A549 treated with Hydrocortisone at 1 μM for 4 hours (cell line): Measurements from ENCODE around the gene MAN2C1. TPM values are rescaled to one million over a fixed set of nuclear protein-coding genes. Genes with fewer than 3 reads are reported as not detected.

Source experiments
- total RNA-seq: library from RNA; stranded (reverse); fragments of 200-300 nt; extraction: Qiagen RNA extraction; gene quantifications from 5 replicates; pipeline ENCODE4 v1.2.3, GENCODE V29; 2022

Gene MAN2C1
- total RNA-seq, result 63.1 to 80.3 TPM (median 75.3 TPM) in 5 replicates

DNA sequence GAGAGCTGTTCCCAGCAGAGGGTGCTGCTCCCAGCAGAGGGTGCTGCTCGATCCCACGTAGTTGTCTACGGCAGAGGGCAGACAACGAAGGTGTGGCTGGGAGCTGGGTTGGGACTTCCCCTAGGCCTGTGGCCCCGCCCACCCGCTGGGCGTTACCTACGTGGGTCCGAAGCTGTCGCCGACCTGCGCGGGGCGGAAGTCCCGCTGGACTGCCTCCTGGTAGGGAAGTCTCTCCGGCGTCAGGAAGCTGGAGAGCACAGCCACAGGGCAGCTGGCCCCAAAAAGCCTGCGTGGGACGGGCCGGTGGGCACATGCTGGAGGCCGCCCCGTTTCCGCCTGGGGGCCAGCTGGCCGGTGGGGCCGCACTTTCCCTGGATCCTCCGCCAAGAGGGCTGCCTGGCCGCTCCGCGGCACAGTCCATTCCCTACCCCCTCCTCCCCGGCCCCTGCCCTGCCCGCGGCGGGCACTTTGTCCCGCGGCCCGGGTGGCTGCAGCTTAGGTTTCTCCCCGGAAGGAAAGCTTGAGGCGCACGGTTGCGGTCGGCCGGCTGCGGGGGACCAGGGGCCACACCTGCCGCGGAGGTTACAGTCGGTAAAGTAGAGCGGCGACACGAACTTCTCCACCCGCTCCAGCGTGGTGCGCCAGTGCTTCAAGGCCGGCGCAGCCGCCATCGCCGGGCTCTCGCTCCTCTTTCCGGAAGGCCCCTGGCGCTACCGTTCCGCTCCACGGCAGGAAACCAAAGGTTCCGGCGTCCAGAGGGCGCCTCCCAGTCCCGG lies at the start of gene MAN2C1:
MAN2C1 (minus strand) TSS at position 695 of the 776 bp plus-strand sequence; CDS start at position 671, 24 bp downstream.

DNA sequence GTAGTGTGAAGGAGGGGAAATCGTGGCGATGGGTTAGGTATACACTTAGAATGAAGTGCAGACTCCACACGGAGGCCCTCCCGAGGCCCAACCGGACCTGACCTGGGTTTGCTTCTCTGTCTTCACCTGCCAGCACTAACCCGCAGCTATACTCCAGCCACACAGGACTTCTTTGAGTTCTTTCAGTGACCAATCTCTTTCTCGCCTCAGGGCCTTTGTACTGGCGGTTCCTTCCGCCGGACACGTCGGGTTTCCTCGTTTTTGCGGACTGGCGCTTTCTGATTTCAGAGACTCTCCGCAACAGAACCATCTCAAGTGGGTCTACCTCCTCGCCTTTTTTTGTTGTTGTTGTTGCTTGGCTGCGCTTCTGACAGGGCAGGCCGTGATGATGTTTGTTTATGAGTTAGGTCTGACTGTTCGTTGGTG lies 21.6 kb downstream of the MAN2C1 start, which contains the start of gene NEIL1:
NEIL1 (plus strand) TSS at position 244 of the 426 bp plus-strand sequence. CDS start 1,867 bp downstream, outside the sequence.

DNA sequence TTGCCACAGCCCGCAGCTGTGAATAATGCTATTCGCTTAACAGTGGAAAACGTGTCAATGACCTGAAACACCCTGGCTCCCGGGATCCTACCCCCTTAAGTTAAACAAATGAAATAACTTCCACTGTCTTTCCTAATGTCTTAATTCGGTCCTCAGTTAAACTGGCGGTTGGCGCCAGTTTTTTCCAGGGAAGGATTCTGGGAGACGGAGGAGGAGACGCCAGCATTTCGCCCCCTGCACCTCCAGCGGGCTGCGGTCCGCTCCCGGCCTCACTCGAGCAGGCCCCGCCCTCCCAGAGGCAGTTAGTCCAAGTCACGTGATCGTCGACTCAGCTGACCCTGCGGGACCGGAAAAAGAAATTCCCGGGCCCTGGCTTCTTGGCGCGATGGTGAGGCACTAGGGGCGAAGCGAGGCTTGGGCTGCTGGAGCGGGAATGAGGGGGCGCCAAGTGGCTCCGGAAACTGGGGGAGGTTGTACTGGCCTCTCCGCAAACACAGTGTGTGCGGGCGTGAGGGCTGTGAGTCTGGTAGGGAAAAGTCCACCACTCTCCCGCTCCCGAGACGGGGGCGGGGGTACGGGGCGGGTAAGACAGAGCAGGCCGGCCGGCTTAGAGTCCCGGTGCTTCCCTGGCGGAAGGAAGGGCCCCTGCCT lies 32.6 kb downstream of the MAN2C1 start, which contains the start of gene COMMD4:
COMMD4 (plus strand) TSS at position 359 of the 651 bp plus-strand sequence; CDS start at position 386, 27 bp downstream.

Other genes starting within 250 kb of the MAN2C1 start
- gene C15orf39, start 166.7 kb downstream of the MAN2C1 start, total RNA-seq, result 30.1 to 33.9 TPM (median 30.9 TPM) in 5 replicates
- gene GOLGA6C, start 110.3 kb downstream of the MAN2C1 start, total RNA-seq, result not detected in 5 replicates
- 0.03 to 0.08 TPM in 2 of 5 replicates, not detected in the others for gene GOLGA6D, start 85.8 kb downstream of the MAN2C1 start, total RNA-seq
- gene COMMD4, start 32.5 kb downstream of the MAN2C1 start, total RNA-seq, result 172 to 202 TPM (median 183 TPM) in 5 replicates
- 1.9 to 3.6 TPM (median 2.5 TPM) in 5 replicates for gene NEIL1, start 21.6 kb downstream of the MAN2C1 start, total RNA-seq
- 21.9 to 33.9 TPM (median 29.7 TPM) in 5 replicates for gene SIN3A, start 83.1 kb upstream of the MAN2C1 start, total RNA-seq
- 37.5 to 57.8 TPM (median 47.8 TPM) in 5 replicates for gene PTPN9, start 210.7 kb upstream of the MAN2C1 start, total RNA-seq